HepG2 (cell line): Measurements from ENCODE around the gene DLG2. TPM values are rescaled to one million over a fixed set of nuclear protein-coding genes. Genes with fewer than 3 reads are reported as not detected.

ENCODE experiments used
- ATAC-seq: fragments of 200-7000 bp; cut with Tn5 transposase; 3 replicates; pipeline ENCODE4 v1.9.1; 2020; ENCODE audit warnings: mild to moderate bottlenecking, moderate library complexity
- BruUV-seq: library from RNA; stranded (reverse); fragments of 400-500 nt; replicated peaks from 2 replicates; lab custom pipeline; 2021; lab: Mats Ljungman, UMichigan
- CTCF ChIA-PET: fragments of 300-600 bp; formaldehyde crosslinking; extraction: SDS; loops from one replicate; lab custom pipeline; 2021; ENCODE audit warnings: low total read pairs, inconsistent platforms, low intra/inter-chr PET ratio; lab: Yijun Ruan, JAX
- POLR2A ChIA-PET: fragments of 350-600 bp; sonication (Branson Sonifier 250); formaldehyde crosslinking; loops from one replicate; lab custom pipeline; 2020; ENCODE audit warnings: antibody characterized with exemption, inconsistent platforms; lab: Yijun Ruan, JAX
- DNase-seq: peaks from one replicate; pipeline ENCODE4 v3.0.0-alpha.2; 2015; ENCODE audit warnings: low spot score
- FAIRE-seq: peaks from 3 replicates; lab custom pipeline; 2011; peaks lifted over from hg19 to GRCh38; lab: Jason Lieb, UNC
- H2AFZ ChIP-seq: one replicate; pipeline ENCODE4 v1.6.1; 2011; ENCODE audit warnings: low read length, inconsistent platforms
- H3K27ac ChIP-seq: fragments of 300-600 bp; 3 replicates; pipeline ENCODE4 v1.8.0; 2011; ENCODE audit warnings: mixed run types, mild to moderate bottlenecking, mixed read lengths, low read length, inconsistent platforms; ENCODE audit not compliant: insufficient read depth; ENCODE audit errors: extremely low read length
- H3K27me3 ChIP-seq, 2 experiments: fragments of 200-600 bp in 1 of 2; 2 replicates in 1 of 2; 3 replicates in 1 of 2; pipeline versions ENCODE4 v1.6.0 to v1.8.0; 2011; ENCODE audit warnings: low read length in 2 of 2, mild to moderate bottlenecking in 2 of 2, moderate library complexity in 2 of 2, inconsistent platforms in 1 of 2; ENCODE audit not compliant: insufficient read depth in 2 of 2, control insufficient read depth in 1 of 2
- H3K36me3 ChIP-seq, 2 experiments: fragments of 200-600 bp in 1 of 2; replicated peaks in 1 of 2; 2 replicates in 1 of 2; 3 replicates in 1 of 2; pipeline versions ENCODE4 v1.5.1 to v1.8.0; 2011; ENCODE audit warnings: low read length in 2 of 2, inconsistent platforms in 1 of 2; ENCODE audit not compliant: insufficient read depth in 2 of 2, control insufficient read depth in 1 of 2
- H3K4me1 ChIP-seq: 2 replicates; pipeline ENCODE4 v1.5.1; 2012; ENCODE audit warnings: low read length, inconsistent platforms; ENCODE audit not compliant: insufficient read depth
- H3K4me2 ChIP-seq: 2 replicates; pipeline ENCODE4 v1.6.0; 2011; ENCODE audit warnings: low read depth, low read length, inconsistent platforms
- H3K4me3 ChIP-seq, 3 experiments: fragments of 200-600 bp in 1 of 3; sonication (generic), shearing (Covaris generic) in 1 of 3; replicated peaks in 1 of 3; 2 replicates each; pipeline ENCODE4 v1.5.1; 2011 to 2016; ENCODE audit warnings: low read length in 3 of 3, inconsistent platforms in 2 of 3, low read depth in 2 of 3, mild to moderate bottlenecking in 2 of 3, control low read depth in 1 of 3, mixed read lengths in 1 of 3; ENCODE audit not compliant: insufficient read depth in 1 of 3
- H3K79me2 ChIP-seq: one replicate; pipeline ENCODE4 v1.6.1; 2011; ENCODE audit warnings: low read length, inconsistent platforms; ENCODE audit not compliant: insufficient read depth
- H3K9ac ChIP-seq: 2 replicates; pipeline ENCODE4 v1.6.0; 2011; ENCODE audit warnings: mild to moderate bottlenecking, low read depth, low read length, inconsistent platforms; ENCODE audit not compliant: insufficient read depth
- H3K9me3 ChIP-seq: 2 replicates; pipeline ENCODE4 v1.5.1; 2012; ENCODE audit warnings: mild to moderate bottlenecking, low read length
- H4K20me1 ChIP-seq: 2 replicates; pipeline ENCODE4 v1.6.0; 2011; ENCODE audit warnings: inconsistent platforms, mild to moderate bottlenecking, low read length, moderate library complexity; ENCODE audit not compliant: insufficient read depth
- ATF5 ChIP-seq: sonication (generic); formaldehyde crosslinking; IDR thresholded peaks from 2 replicates; pipeline ENCODE4 v1.4.0; 2020; ENCODE audit warnings: mild to moderate bottlenecking, low read depth, missing genetic modification reagents
- BATF2 ChIP-seq: sonication (generic); formaldehyde crosslinking; IDR thresholded peaks from 2 replicates; pipeline ENCODE4 v1.8.0; 2022; ENCODE audit warnings: mild to moderate bottlenecking, missing genetic modification reagents, moderate library complexity
- IRF1 ChIP-seq: sonication (generic); formaldehyde crosslinking; IDR thresholded peaks from 2 replicates; pipeline ENCODE4 v1.4.0; 2020; ENCODE audit warnings: low read depth, mild to moderate bottlenecking, missing genetic modification reagents
- MLX ChIP-seq: IDR thresholded peaks from 2 replicates; pipeline ENCODE4 v1.6.1; 2016
- NONO ChIP-seq, 2 experiments: fragments of 450-650 bp in 1 of 2; sonication (generic) in 1 of 2; formaldehyde crosslinking in 1 of 2; IDR thresholded peaks in 1 of 2; conservative IDR thresholded peaks in 1 of 2; 2 replicates each; pipeline versions ENCODE4 v1.6.1 to v1.8.0; 2017 to 2022; ENCODE audit warnings: mild to moderate bottlenecking in 1 of 2, missing genetic modification reagents in 1 of 2, moderate library complexity in 1 of 2
- SNAPC5 ChIP-seq: sonication (generic); formaldehyde crosslinking; IDR thresholded peaks from 2 replicates; pipeline ENCODE4 v1.8.1; 2023; ENCODE audit warnings: mild to moderate bottlenecking, missing genetic modification reagents, borderline replicate concordance
- SP140L ChIP-seq: sonication (generic); formaldehyde crosslinking; IDR thresholded peaks from 2 replicates; pipeline ENCODE4 v1.4.0; 2020; ENCODE audit warnings: missing genetic modification reagents, borderline replicate concordance
- ZNF567 ChIP-seq: sonication (generic); formaldehyde crosslinking; IDR thresholded peaks from 2 replicates; pipeline ENCODE4 v1.8.1; 2023; ENCODE audit warnings: mild to moderate bottlenecking, missing genetic modification reagents, borderline replicate concordance
- ZNF572 ChIP-seq: sonication (generic); formaldehyde crosslinking; IDR thresholded peaks from 2 replicates; pipeline ENCODE4 v1.5.1; 2020; ENCODE audit warnings: mild to moderate bottlenecking, missing genetic modification reagents
- ZNF577 ChIP-seq: sonication (generic); formaldehyde crosslinking; IDR thresholded peaks from 2 replicates; pipeline ENCODE4 v1.4.0; 2020; ENCODE audit warnings: mild to moderate bottlenecking, low read depth, missing genetic modification reagents, borderline replicate concordance
- ZNF629 ChIP-seq: sonication (generic); formaldehyde crosslinking; conservative IDR thresholded peaks from 2 replicates; pipeline ENCODE4 v1.5.0; 2020; ENCODE audit warnings: missing genetic modification reagents
- ZNF850 ChIP-seq: sonication (generic); formaldehyde crosslinking; conservative IDR thresholded peaks from 2 replicates; pipeline ENCODE4 v1.9.0; 2021; ENCODE audit warnings: mild to moderate bottlenecking, missing genetic modification reagents
- ZSCAN21 ChIP-seq: sonication (generic); formaldehyde crosslinking; IDR thresholded peaks from 2 replicates; pipeline ENCODE4 v1.8.0; 2022; ENCODE audit warnings: mild to moderate bottlenecking, missing genetic modification reagents, moderate library complexity, borderline replicate concordance
- WGBS: methylation state at CpG from one replicate; pipeline ENCODE4 v1.1.6; 2017; ENCODE audit warnings: low lambda C conversion rate; 5-methylcytosine and 5-hydroxymethylcytosine counted together
- in situ Hi-C: cut with HindIII; loops from 2 replicates; pipeline ENCODE4 v1.10.0; 2017; ENCODE audit warnings: low pct_unique_long_range_greater_than_20kb; ENCODE audit not compliant: extremely low pct_ligation_motif_present
- intact Hi-C: fragments of 100-400 bp; cut with micrococcal nuclease; formaldehyde crosslinking; loops from one replicate; pipeline ENCODE4 v1.10.0; 2022; ENCODE audit not compliant: unreplicated experiment
- polyA plus RNA-seq, 8 experiments: library from polyadenylated mRNA; depleted of rRNA in 3 of 8; stranded (reverse) in 7 of 8; unstranded in 1 of 8; fragments of >200 nt; fragmentation: Illumina TruSeq in 4 of 8; extraction: Trizol in 4 of 8; gene quantifications; 2 replicates each; pipeline versions ENCODE4 v1.2.1 to v1.2.3, GENCODE V29; 2011 to 2016; ENCODE audit warnings: low read depth in 4 of 8, missing spikeins in 1 of 8, mixed read lengths in 1 of 8; ENCODE audit not compliant: insufficient read depth in 1 of 8
- total RNA-seq, 5 experiments: library from RNA; depleted of rRNA; stranded (reverse); fragments of >200 nt; fragmentation: Illumina TruSeq; extraction: Trizol; gene quantifications; 2 replicates each; pipeline ENCODE4 v1.2.3, GENCODE V29; 2016; ENCODE audit warnings: low read depth in 1 of 5

Gene DLG2
- total and polyA plus RNA-seq, 2 of the 13 experiments (the other 11 are each of a cell fraction or from before 2014, with no cell fraction given) = 0.46 to 1.0 TPM

GRCh38 chr11:85643191-85643614, 16.1 kb upstream of the DLG2 start:
- BruUV-seq = no TSS peak
- H3K4me2 ChIP-seq = no peak overlapping the region
- H3K4me3 ChIP-seq = no peak overlapping the region
- ChIA-PET POLR2A (no interaction called here), CTCF (no interaction called here)
- H3K79me2 ChIP-seq = peaks cover 2% of the 10 kb centered on the region
- peaks cover 5% of the 10 kb centered on the region for H3K4me1 ChIP-seq
- intact Hi-C loops = no loop called here
- H3K27ac ChIP-seq = no peak overlapping the region
- ATAC-seq (no peak), FAIRE-seq (no peak), DNase-seq (no peak)
- in situ Hi-C loops = loop anchor here (25.0 kb wide), 1 partner anchor 619 kb away; no protein-coding TSS in a partner anchor
- TF ChIP-seq ZNF577 (CRISPR knock-in tag) = no peak
- no peak for TF ChIP-seq ZNF629 (CRISPR knock-in tag)
- TF ChIP-seq SNAPC5 = no peak
- TF ChIP-seq ATF5 (CRISPR knock-in tag) = no peak
- TF ChIP-seq NONO (IDR thresholded peaks at IDR 0.05) = no peak
- TF ChIP-seq NONO (CRISPR knock-in tag; conservative IDR thresholded peaks at IDR 0.05) = no peak
- TF ChIP-seq ZNF567 (CRISPR knock-in tag) = no peak
- no peak for TF ChIP-seq ZSCAN21 (CRISPR knock-in tag)
- TF ChIP-seq IRF1 (CRISPR knock-in tag) = no peak
- TF ChIP-seq ZNF572 (CRISPR knock-in tag) = no peak
- no peak for TF ChIP-seq ZNF850 (CRISPR knock-in tag)
- TF ChIP-seq BATF2 (CRISPR knock-in tag) = no peak
- no peak for TF ChIP-seq SP140L (CRISPR knock-in tag)
- TF ChIP-seq MLX (CRISPR knock-in tag) = no peak
- WGBS = 45% methylated on average over 2 of the region's 2 CpGs
- no peaks in the 10 kb centered on the region; a peak in 1 of 5 replicates for H3K27me3 ChIP-seq
- H3K9ac ChIP-seq = no peak overlapping the region
- no peaks in the 10 kb centered on the region for H4K20me1 ChIP-seq
- no peaks in the 10 kb centered on the region for H3K9me3 ChIP-seq
- H3K36me3 ChIP-seq = no peaks in the 10 kb centered on the region
- H2AFZ ChIP-seq = no peak overlapping the region
